ENCODE measurements around the gene HAPSTR1.

The HAPSTR1 gene

DNA sequence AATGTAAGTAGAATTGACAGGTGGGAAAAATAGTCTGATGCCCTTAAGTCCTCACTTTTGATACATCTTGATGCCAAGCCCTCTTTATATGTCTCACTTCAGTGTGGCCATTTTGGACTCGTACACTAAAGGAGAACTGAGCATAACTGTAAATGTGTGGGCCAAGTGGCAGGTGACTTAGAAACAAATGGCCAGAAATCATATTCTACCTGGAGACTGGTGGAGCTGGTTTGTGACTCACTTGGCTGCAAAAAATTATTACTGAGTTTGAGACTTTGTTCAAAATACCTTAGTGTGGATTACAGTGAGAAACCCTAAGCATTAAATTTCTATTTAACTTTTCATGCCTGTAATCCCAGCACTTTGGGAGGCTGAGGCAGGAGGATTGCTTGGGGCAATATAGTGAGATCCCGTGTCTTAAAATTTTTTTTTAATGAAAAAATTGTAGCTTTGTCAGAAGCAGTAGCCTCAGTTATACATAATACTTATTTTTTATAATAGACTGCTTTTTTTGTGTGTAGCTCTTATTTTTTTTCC lies 5.0 kb downstream of the HAPSTR1 start:
- DNase-seq (ENCODE audit: low spot score) = no peak

DNA sequence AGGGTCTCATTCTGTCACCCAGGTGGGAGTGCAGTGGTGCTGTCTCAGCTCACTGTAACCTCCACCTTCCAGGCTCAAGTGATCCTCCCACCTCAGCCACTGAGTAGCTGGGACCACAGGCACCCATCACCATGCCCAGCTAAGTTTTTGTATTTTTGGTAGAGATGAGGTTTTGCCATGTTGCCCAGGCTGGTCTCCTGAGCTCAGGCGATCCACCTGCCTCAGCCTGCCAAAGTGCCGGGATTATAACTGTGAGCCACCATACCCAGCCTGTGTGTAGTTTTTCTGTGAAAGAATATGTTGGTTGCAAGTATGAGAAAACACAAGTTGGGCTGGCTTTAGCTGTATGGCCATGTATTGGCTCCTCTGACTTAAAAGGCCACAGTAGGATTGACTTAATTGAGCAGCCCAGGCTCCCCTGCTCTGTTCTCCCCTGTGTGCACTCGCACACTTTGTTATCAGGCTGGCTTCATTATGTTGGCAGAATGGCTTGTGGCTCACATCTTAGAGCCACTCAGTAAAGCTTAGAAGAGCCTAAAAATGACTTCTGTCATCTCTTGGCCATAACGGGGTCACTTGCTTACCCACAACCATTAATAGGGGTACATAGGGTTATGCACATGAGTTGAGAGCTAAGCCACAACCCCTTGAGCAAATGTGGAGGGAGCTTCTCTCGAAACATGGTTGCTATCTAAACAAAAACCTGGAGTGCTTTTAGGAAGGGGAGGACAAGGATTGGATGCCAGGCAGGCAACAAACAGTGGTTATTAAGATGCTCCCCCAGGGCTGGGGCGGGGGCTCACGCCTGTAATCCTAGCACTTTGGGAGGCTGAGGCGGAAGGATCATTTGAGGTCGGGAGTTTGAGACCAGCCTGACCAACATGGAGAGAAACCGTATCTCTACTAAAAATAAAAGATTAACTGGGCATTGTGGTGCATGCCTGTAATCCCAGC lies 6.1 kb downstream of the HAPSTR1 start:
- no peak for DNase-seq (ENCODE audit: low spot score)

- DNase-seq (ENCODE audit: low spot score) = no peak
Observed at GRCh38 chr16:9098377-9099090, 7.1 kb downstream of the HAPSTR1 start.

GRCh38 chr16:9099131-9099625 lies 7.7 kb downstream of the HAPSTR1 start:
- DNase-seq (ENCODE audit: low spot score) = no peak

DNA sequence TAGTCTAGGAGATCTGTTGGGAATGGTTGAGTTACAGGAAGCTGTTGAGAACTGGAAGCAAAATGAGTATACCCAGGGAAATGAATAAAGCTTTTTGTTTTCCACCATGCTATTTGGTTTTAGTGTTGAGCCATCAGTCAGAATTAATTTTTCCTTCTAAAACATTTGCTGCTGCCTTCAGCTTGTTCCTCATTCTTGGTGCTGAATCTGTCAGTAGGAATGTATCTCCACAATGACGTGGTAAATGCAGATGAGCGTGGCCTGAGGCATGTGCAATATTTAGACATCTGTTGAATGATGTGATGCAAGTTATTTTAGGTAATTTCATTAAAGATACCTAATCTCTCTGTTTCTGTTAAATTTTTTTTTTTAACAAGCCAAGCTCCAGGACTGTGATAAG lies 10.9 kb downstream of the HAPSTR1 start:
- DNase-seq (ENCODE audit: low spot score) = no peak

GRCh38 chr16:9102943-9103342 lies 11.5 kb downstream of the HAPSTR1 start:
- DNase-seq (ENCODE audit: low spot score) = no peak

GRCh38 chr16:9103546-9103945 lies 12.1 kb downstream of the HAPSTR1 start:
- no peak for DNase-seq (ENCODE audit: low spot score)

- no peak for DNase-seq (ENCODE audit: low spot score)
Observed at GRCh38 chr16:9105189-9105588, 13.7 kb downstream of the HAPSTR1 start.

DNA sequence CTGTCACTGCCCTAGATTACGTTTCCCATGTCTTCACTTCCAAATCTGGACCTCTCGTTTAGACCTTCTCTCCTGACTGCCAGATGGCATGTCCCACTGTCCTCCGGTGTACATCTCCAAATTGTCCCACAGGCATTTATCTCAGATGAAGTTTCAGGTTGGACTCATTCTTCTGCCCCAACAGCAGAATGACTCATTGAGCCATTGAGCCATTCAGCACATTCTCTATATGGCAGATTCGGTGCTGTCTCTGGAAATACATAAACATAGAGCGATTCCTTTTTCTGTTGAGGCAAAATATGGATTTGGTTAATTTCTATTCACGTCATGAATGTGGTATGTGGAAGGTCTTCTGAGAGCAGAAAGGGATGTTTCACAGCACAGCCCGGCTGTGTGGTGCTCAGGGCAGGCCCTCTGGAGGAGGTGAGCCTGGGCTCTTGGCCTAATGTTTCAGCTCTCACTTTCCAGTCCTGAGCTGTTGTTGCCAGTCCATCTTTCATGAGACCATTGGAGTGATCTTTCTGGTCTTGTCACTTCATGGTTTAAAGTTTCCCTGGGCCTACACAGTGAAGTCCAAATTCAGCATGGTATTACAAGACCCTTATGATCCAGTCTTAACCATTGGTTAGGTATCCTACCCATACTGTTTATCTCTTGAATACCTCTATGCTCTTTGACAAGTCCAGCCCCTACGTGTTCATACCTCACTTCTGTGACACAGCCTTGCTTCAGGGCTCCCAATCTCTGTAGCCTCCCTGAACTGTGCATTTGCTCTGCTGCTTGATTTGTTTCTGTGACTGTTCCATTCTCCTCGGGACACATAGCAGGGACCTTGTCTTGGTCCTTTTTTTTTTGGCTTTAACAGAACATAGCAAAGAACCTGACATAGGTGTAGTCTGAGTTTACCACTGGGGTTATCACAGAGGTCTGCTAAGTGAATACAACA lies 15.9 kb downstream of the HAPSTR1 start:
- no peak for DNase-seq (ENCODE audit: low spot score)

- DNase-seq (ENCODE audit: low spot score) = no peak
Observed at GRCh38 chr16:9109255-9109654, 17.8 kb downstream of the HAPSTR1 start.

- DNase-seq (ENCODE audit: low spot score) = no peak
Observed at GRCh38 chr16:9112166-9112843, 20.9 kb downstream of the HAPSTR1 start.

DNA sequence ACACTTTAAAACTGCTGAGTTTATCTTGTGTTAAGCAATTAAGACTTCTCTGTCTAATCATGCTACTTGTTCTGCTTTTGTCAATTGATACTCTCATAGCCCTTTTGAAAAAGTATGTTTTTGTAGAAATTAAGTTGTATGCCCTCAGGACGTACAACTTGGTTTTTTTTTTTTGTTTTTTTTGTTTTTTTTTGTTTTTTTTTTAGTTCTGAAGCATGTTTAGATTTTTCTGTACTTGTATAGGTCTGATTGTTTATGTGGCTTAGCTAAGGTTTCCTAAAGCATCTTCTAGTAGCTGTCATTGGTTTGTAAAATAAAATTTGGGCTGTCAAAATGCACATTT lies 21.4 kb downstream of the HAPSTR1 start:
- DNase-seq (ENCODE audit: low spot score) = no peak

- no peak for DNase-seq (ENCODE audit: low spot score)
Observed at GRCh38 chr16:9113707-9114106, 22.3 kb downstream of the HAPSTR1 start.

- no peak for DNase-seq (ENCODE audit: low spot score)
Observed at GRCh38 chr16:9114112-9114511, 22.7 kb downstream of the HAPSTR1 start.

- DNase-seq (ENCODE audit: low spot score) = no peak
Observed at GRCh38 chr16:9114842-9115241, 23.4 kb downstream of the HAPSTR1 start.

DNA sequence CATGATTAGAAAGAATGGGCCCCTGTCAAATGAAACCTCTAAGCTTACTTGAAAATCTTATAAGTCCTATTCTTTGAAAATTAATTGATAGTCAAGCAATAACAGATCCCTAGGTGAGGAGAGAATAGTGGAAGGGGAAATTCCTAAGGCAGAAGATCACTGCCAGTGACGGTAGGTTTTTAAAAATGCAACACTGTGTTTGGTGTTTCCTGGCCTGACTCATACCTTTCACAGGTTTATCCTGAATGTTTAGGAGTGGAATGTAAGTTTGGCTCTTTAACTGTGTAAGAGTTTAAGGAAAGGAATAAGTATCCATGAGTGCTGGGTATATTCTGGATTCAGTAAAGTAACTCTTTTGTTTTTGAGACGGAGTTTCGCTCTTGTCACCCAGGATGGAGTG lies 23.8 kb downstream of the HAPSTR1 start:
- no peak for DNase-seq (ENCODE audit: low spot score)

GRCh38 chr16:9116141-9116540 lies 24.7 kb downstream of the HAPSTR1 start:
- DNase-seq (ENCODE audit: low spot score) = no peak

DNA sequence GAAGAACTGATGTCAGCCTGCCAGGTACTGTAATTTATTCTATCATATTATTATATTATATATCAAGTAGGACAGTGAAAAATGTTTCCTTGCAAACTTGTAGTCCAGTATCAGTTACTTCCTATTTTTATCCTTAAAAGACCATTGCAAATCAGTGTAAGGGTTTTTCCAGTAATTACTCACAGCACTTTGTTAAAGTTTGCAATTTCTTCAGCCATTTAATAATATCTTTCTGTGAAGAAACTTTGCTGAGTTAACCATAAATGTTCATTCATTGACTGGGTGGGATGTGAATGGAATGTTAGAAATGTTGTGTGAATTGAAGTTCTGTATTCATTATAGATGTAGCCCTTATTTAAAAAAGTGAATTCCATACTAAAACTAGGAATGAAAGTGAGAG lies 26.7 kb downstream of the HAPSTR1 start:
- no peak for DNase-seq (ENCODE audit: low spot score)

DNA sequence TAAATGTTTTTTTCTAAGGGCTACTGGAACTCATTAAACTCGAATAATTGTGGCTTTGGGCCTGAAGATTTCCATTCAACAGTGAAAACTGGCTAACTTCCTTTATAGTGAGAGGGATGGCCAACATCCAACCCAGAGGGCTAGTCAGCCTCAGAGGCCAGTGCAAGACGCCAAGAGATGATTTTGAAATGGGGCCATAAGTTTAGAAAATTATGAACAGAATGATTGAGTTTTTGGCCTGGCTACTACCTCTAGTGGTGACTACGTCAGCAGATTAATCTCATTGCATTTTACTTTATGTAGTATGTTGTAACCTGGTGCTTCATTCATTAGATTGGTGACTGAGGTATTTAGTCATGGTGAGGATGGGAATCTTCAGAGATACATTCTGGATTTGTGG lies 28.4 kb downstream of the HAPSTR1 start:
- no peak for DNase-seq (ENCODE audit: low spot score)

DNA sequence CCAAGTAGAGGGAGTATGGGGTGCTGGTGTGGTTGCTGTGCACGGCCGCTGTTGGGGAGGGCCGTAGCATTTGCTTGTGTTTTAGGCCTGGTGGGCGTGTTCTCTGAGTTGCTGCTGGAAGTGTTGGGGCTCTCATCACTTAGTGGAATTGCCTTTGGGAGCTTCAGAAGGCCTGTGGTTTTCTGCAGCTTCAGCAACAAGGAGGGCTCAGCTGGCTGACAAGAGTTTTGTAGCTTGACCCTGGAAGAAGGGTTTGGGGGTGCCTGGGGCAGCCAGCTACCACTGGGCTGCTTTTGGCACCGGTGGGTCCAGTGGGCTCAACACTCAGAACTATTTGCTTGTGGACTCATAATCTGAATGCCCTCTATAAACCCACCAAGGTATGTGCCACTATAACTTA lies 30.9 kb downstream of the HAPSTR1 start:
- no peak for DNase-seq (ENCODE audit: low spot score)

GRCh38 chr16:9122969-9123368 lies 31.5 kb downstream of the HAPSTR1 start:
- no peak for DNase-seq (ENCODE audit: low spot score)

Measured in HuH-7.5 (cell line).